SK-N-SH treated with all-trans-retinoic acid at 6 μM for 48 hours (cell line): ENCODE data around the gene ST6GALNAC4.

Source experiments
- ARNTL ChIP-seq: fragments of 450-650 bp; formaldehyde crosslinking; IDR thresholded peaks from 2 replicates; pipeline ENCODE4 v1.5.0; 2020; ENCODE audit warnings: low read depth, mild to moderate bottlenecking, moderate library complexity, borderline replicate concordance
- CREB5 ChIP-seq: fragments of 250-450 bp; sonication (Bioruptor Pico); IDR thresholded peaks from 2 replicates; pipeline ENCODE4 v1.5.1; 2020; ENCODE audit warnings: low read depth, mild to moderate bottlenecking, moderate library complexity
- POU6F1 ChIP-seq: fragments of 250-450 bp; sonication (Bioruptor Pico); IDR thresholded peaks from 2 replicates; pipeline ENCODE4 v1.8.0; 2021; ENCODE audit warnings: low read depth, mild to moderate bottlenecking, moderate library complexity, borderline replicate concordance

GRCh38 chr9:127863191-127863621, 53.6 kb downstream of the ST6GALNAC4 start:
- TF ChIP-seq CREB5 (CRISPR knock-in tag) (no peak), POU6F1 (no peak), ARNTL (CRISPR knock-in tag) (no peak)
